Measurements from ENCODE around the gene MIAT.

The MIAT gene

DNA sequence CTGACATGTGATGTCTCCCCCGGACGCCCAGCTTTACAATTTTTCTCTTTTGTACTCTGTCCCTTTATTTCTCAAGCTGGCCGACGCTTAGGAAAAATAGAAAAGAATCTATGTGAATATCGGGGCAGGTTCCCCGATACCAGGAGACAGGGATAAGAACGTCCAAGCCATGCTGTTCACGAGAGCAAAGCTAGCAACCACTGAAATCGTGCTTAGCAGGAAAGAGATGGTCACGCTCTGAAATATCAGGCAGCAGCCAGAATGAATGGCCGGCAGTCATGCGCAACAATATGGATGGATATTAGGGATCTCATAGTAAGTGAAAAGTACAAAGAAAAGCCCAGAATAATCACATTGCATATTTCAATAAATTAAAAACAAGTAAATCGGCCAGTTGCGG is 43.1 kb upstream of the MIAT start:
- in situ Hi-C loops (cut with MboI; ENCODE audit: low sequenced_read_pairs, unreplicated experiment): no loop called here
- TF ChIP-seq, protein P1, sequence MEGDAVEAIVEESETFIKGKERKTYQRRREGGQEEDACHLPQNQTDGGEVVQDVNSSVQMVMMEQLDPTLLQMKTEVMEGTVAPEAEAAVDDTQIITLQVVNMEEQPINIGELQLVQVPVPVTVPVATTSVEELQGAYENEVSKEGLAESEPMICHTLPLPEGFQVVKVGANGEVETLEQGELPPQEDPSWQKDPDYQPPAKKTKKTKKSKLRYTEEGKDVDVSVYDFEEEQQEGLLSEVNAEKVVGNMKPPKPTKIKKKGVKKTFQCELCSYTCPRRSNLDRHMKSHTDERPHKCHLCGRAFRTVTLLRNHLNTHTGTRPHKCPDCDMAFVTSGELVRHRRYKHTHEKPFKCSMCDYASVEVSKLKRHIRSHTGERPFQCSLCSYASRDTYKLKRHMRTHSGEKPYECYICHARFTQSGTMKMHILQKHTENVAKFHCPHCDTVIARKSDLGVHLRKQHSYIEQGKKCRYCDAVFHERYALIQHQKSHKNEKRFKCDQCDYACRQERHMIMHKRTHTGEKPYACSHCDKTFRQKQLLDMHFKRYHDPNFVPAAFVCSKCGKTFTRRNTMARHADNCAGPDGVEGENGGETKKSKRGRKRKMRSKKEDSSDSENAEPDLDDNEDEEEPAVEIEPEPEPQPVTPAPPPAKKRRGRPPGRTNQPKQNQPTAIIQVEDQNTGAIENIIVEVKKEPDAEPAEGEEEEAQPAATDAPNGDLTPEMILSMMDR (IDR thresholded peaks at IDR 0.05; ENCODE audit: borderline replicate concordance, control extremely low read depth, extremely low read depth, insufficient read depth, missing control alignments): no peak
- DNase-seq (ENCODE audit: low spot score): no peak

DNA sequence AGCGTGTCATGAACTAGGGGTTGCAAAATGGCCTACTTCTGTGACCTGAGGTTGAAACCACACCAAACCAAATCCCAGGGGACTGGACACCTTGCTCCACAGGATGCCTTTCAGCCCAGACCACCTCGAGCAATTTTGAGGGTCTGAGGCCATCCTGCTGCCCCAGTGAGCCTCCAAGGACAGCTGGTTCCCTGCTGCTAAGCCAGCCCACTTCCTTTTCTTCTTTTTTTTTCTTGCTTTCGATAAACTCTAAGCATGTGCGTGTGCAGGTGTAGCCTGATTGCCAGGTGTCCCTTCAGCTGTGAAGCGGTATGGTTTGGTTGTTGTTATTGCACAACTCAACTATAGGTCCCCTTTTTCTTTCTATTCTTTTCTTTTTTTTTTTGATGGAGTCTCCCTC is 42.2 kb upstream of the MIAT start:
- in situ Hi-C loops (cut with MboI; ENCODE audit: low sequenced_read_pairs, unreplicated experiment): no loop called here
- peak; percentile 63 for DNase-seq (ENCODE audit: low spot score)
- TF ChIP-seq, protein P1 (IDR thresholded peaks at IDR 0.05; ENCODE audit: borderline replicate concordance, control extremely low read depth, extremely low read depth, insufficient read depth, missing control alignments): no peak

DNA sequence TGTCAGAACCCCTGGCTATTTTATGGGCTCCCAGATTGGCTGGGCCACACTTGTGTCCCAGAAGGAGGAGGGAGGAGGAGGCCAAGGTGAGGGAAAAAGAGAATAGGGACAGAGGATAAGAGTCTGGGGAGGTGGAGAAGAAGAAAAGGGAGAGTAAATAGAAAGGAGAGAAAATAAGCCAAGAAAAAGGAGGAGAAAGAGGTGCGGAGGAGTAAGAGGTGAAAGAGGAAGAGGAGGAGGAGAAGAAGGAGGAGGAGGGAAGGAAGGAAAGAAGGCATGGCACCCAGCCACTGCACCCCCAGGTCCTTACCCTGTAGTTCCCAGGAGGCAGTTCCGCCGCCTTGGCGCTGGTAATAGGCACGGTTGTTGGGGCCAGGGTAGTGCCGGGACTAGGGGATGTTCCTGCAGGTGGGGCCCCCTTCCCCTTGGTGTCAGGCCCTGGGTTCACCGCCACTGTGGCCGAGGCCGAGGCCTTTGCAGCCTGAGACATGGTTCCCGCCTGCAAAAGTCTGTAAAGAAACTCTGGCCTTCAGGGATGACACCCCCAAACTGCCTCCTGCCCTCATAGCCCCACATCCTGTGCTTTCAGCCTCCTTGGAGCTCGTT is 41.5 kb upstream of the MIAT start:
- no peak for DNase-seq (ENCODE audit: low spot score)
- TF ChIP-seq, protein P1 (IDR thresholded peaks at IDR 0.05; ENCODE audit: borderline replicate concordance, control extremely low read depth, extremely low read depth, insufficient read depth, missing control alignments): no peak
- in situ Hi-C loops (cut with MboI; ENCODE audit: low sequenced_read_pairs, unreplicated experiment): no loop called here

DNA sequence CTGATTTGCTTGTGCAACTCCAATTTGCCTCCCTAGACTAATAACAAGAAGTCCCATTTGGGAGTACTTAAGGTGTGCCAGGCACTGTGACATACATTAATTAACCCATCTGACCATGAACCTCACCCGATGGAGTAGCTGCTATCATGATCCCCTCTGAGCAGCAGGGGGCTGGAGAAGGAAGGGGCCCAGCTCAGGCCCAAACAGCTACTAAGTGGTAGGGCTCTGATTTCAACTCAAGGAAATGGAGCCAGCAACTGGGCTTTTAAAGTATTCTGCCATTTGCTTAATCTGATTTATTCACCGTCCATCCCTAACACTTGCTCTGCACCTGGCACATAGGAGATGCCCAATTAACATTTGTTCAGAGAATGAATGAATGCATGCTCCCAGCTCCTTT is 40.7 kb upstream of the MIAT start:
- TF ChIP-seq, protein P1 (IDR thresholded peaks at IDR 0.05; ENCODE audit: borderline replicate concordance, control extremely low read depth, extremely low read depth, insufficient read depth, missing control alignments): no peak
- DNase-seq (ENCODE audit: low spot score): no peak
- in situ Hi-C loops (cut with MboI; ENCODE audit: low sequenced_read_pairs, unreplicated experiment): no loop called here

- no peak for DNase-seq (ENCODE audit: low spot score)
- in situ Hi-C loops (cut with MboI; ENCODE audit: low sequenced_read_pairs, unreplicated experiment): no loop called here
- TF ChIP-seq, protein P1 (IDR thresholded peaks at IDR 0.05; ENCODE audit: borderline replicate concordance, control extremely low read depth, extremely low read depth, insufficient read depth, missing control alignments): no peak
These were observed 39.9 kb upstream of the MIAT start, which contains the start of gene CRYBB1 for GRCh38 chr22:26617271-26618199. CRYBB1 (minus strand) TSS chr22:26618027; CDS start chr22:26616319, 1,708 bp downstream.

DNA sequence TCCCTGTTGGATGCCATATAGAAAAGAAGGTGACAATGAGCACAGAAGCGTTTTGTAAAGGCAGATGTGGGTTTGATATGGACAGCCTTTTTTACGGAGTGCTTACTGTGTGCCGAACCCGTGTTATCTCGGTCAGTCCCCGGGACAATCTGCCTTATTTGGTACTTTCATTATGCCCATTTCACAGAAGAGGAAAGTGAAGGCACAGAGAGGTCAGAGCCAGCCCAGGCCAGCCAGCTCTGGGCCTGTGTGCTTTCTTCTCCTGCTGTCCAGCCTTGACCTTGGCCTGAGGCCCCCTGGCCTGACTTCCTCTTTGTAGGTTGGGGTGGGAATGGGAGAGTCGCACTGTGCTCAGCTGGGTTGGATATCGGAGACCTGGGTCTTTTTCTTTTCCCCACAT is 38.9 kb upstream of the MIAT start:
- in situ Hi-C loops (cut with MboI; ENCODE audit: low sequenced_read_pairs, unreplicated experiment): no loop called here
- DNase-seq (ENCODE audit: low spot score): no peak
- TF ChIP-seq, protein P1 (IDR thresholded peaks at IDR 0.05; ENCODE audit: borderline replicate concordance, control extremely low read depth, extremely low read depth, insufficient read depth, missing control alignments): no peak

All from GM13976 (cell line).